K562 treated with DMSO at 1 percent for 12 hours (cell line): ENCODE results near the gene DLL3. TPM values are rescaled to one million over a fixed set of nuclear protein-coding genes. Genes with fewer than 3 reads are reported as not detected.

Source experiments
- total RNA-seq: library from RNA; unstranded; fragments of 300-600 nt; gene quantifications from 2 replicates; pipeline ENCODE4 v1.2.3, GENCODE V29; 2022; ENCODE audit not compliant: insufficient read depth

Gene DLL3
- total RNA-seq, result 0.70 and 2.0 TPM in 2 replicates

GRCh38 chr19:39498798-39499642 lies at the start of gene DLL3:
DLL3 (plus strand) TSS chr19:39498947; CDS start chr19:39498975, 28 bp downstream.

DNA sequence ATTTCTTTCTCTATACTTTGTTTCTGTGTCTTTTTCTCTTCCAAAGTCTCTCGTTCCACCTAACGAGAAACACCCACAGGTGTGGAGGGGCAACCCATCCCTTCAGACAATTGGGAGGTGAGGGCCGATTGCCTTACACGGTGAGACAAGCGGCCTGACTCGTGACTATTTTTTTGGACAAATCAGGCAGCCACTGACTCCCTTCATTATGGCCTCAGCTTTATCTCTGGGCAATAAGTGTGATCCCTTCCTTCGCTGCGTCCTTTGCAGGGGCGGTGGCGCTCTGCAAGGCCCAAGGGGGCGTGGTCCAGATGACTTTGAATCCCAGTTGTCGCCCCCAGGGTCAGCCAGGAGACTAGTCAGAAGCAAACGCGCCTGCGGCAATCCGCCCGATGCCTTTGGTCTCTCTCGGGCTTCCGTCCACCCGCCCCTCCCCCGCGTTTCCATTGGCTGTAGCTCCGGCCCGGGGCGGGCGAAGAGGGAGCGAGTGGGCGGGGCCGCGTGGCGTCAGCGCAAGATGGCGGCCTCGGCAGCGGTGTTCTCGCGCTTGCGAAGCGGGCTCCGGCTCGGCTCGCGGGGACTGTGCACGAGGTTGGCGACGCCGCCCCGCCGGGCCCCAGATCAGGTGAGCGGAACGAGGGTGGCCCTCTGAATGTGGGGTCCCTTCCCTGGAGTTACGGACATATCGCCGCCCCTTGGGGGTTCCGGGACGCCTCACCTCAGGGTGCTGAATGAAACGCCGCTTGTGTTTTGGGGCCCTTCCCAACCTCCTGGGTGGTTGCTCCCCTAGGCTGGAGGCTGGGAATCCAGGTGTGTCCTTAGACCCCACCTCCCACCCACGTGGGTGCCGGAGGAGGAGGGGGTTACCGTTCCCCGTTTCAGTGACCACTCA lies 18.2 kb upstream of the DLL3 start, which contains the start of gene TIMM50:
TSS of gene TIMM50 (plus strand) at position 502 of the 892 bp plus-strand sequence. CDS start at position 518, 16 bp downstream.

GRCh38 chr19:39514840-39515550 lies 16.2 kb downstream of the DLL3 start, which contains the start of gene SELENOV:
SELENOV (plus strand) TSS chr19:39515139; CDS start chr19:39515213, 74 bp downstream.

DNA sequence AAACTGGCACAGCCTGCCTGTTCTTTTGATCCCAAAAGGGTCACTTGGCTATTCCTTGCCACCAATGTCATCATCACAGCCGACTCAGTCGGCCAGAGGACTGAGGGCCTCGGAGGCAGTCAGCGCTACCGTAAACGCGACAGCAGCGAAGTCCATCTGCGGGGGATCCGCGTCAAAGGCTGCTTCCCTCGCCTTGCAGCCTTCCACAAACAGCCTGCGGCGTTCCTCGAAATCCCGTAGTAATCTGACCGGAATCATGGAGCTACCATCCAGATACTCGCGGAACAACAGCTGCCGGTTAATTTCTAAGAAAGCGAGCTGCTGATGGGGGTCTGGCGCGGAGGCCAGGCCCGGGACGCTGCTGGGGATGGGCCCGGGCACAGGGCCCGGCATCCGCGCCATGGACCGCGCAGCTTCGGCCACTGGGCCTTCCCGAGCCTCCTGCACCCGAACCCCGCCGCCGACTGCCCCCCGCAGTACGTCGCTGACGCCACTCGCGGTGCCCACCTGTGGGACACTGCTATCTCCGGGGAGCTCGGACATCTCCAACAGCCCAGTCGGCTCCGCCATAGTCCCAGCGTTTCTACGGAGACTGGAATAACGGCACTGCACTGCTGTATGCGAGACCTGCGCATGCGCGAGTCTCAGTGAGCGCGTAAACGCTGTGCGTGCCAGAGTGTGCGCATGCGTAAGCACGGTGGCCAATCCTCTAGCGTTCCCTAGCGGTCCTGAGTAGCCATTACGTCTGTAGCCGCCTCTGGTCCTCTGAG lies 33.7 kb downstream of the DLL3 start, which contains the start of gene EID2B:
TSS of gene EID2B (minus strand) at position 620 of the 770 bp plus-strand sequence. CDS start at position 570, 50 bp downstream.

DNA sequence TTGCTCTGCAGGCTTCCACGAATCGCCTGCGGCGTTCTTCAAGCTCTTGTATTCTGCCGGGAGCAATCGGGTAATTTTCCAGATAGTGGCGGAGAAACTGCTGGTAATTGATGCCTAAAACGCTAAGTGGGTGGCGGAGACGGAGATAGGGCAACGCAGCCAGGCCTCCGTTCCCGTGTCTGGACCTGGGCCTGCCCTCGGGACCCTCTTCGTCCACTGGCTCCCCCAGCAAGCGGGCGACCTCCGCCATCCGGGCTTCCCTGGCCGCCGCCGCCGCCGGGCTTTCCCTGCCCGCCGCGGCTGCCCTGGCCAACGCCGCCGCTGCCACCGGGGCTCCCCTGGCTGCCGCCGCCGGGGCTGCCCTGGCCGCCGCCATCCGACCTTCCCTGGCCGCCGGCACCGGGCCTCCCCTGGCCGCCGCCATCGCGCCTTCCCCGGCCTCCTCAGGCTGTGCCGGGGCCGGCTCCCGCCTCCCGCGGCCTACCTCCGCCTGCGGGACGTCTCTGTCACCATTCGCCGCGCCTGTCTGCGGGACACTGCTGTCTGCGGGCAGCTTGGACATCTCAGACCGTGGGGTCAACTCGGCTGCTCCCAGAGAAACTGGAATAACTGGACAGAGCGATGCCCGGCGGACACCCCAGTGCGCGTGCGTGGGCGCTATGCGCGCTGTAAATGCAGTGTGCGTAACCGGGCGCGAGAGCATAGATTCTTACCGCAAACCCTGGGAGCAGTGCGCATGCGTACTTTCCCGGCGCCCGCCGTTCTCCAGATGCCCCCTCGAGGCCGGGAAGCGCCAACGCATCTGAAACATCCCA lies 41.0 kb downstream of the DLL3 start, which contains the start of gene EID2:
TSS of gene EID2 (minus strand) at position 644 of the 815 bp plus-strand sequence. CDS start at position 562, 82 bp downstream.

Other genes starting within 250 kb of the DLL3 start
- gene IFNL2, start 230.6 kb upstream of the DLL3 start, total RNA-seq, result not detected in 2 replicates
- gene IFNL1, start 202.5 kb upstream of the DLL3 start, total RNA-seq, result not detected in 2 replicates
- 6.5 and 7.8 TPM in 2 replicates for gene LRFN1, start 178.1 kb upstream of the DLL3 start, total RNA-seq
- gene GMFG, start 162.9 kb upstream of the DLL3 start, total RNA-seq, result 80.2 and 106 TPM in 2 replicates
- gene SAMD4B, start 156.5 kb upstream of the DLL3 start, total RNA-seq, result 65.8 and 145 TPM in 2 replicates
- 36.9 and 49.1 TPM in 2 replicates for gene PAF1, start 107.8 kb upstream of the DLL3 start, total RNA-seq
- 19.4 and 29.2 TPM in 2 replicates for gene MED29, start 107.6 kb upstream of the DLL3 start, total RNA-seq
- 14.9 and 25.6 TPM in 2 replicates for gene ZFP36, start 92.1 kb upstream of the DLL3 start, total RNA-seq
- 3.2 and 10.9 TPM in 2 replicates for gene PLEKHG2, start 86.3 kb upstream of the DLL3 start, total RNA-seq
- 8,803 and 14,511 TPM in 2 replicates for gene RPS16, start 63.0 kb upstream of the DLL3 start, total RNA-seq
- gene SUPT5H, start 53.4 kb upstream of the DLL3 start, total RNA-seq, result 87.3 and 120 TPM in 2 replicates
- gene TIMM50, start 18.1 kb upstream of the DLL3 start, total RNA-seq, result 103 and 120 TPM in 2 replicates
- not detected in 2 replicates for gene SELENOV, start 16.2 kb downstream of the DLL3 start, total RNA-seq
- gene EID2B, start 33.9 kb downstream of the DLL3 start, total RNA-seq, result 4.9 and 9.6 TPM in 2 replicates
- gene EID2, start 41.2 kb downstream of the DLL3 start, total RNA-seq, result 19.1 and 23.0 TPM in 2 replicates
- 3.8 TPM in 1 of 2 replicates, not detected in the other for gene LGALS13, start 103.6 kb downstream of the DLL3 start, total RNA-seq
- gene LGALS16, start 157.0 kb downstream of the DLL3 start, total RNA-seq, result not detected in 2 replicates
- gene LGALS14, start 205.5 kb downstream of the DLL3 start, total RNA-seq, result not detected in 2 replicates
- not detected in 2 replicates for gene CLC, start 239.1 kb downstream of the DLL3 start, total RNA-seq